HepG2 (cell line): ENCODE results near the gene NUDT6. TPM values are rescaled to one million over a fixed set of nuclear protein-coding genes. Genes with fewer than 3 reads are reported as not detected.

Source experiments
- AGO2 ChIP-seq: fragments of 200-400 bp; formaldehyde crosslinking; optimal IDR thresholded peaks from 2 replicates; pipeline ENCODE3; 2017; ENCODE audit warnings: mild to moderate bottlenecking, low read depth, low read length, moderate library complexity
- CBX2 ChIP-seq, 2 experiments: fragments of 200-600 bp in 1 of 2; sonication (generic); formaldehyde crosslinking in 1 of 2; IDR thresholded peaks; 2 replicates each; pipeline versions ENCODE4 v1.7.0 to v1.8.1; 2018 to 2022; ENCODE audit warnings: low read depth in 2 of 2, low read length in 1 of 2, mild to moderate bottlenecking in 1 of 2, missing genetic modification reagents in 1 of 2
- FIP1L1 ChIP-seq: fragments of 200-400 bp; formaldehyde crosslinking; IDR thresholded peaks from 2 replicates; pipeline ENCODE4 v1.6.1; 2018; ENCODE audit warnings: low read depth, mild to moderate bottlenecking, low read length, moderate library complexity, borderline replicate concordance; ENCODE audit not compliant: insufficient read depth
- HOXA7 ChIP-seq: sonication (generic); formaldehyde crosslinking; IDR thresholded peaks from 2 replicates; pipeline ENCODE4 v1.8.1; 2022; ENCODE audit warnings: mild to moderate bottlenecking, missing genetic modification reagents, moderate library complexity
- KMT2B ChIP-seq: IDR thresholded peaks from 2 replicates; pipeline ENCODE4 v1.6.1; 2016; ENCODE audit warnings: missing genetic modification reagents, missing compliant biosample characterization
- MAFF ChIP-seq: IDR thresholded peaks from 2 replicates; pipeline ENCODE4 v1.6.1; 2011; ENCODE audit warnings: low read depth, low read length, improper control_type of control experiment
- MIER2 ChIP-seq: IDR thresholded peaks from 2 replicates; pipeline ENCODE4 v1.6.1; 2016; ENCODE audit warnings: missing biosample characterization, missing genetic modification reagents
- MTF1 ChIP-seq: sonication (generic); formaldehyde crosslinking; IDR thresholded peaks from 2 replicates; pipeline ENCODE4 v1.5.0; 2020; ENCODE audit warnings: missing genetic modification reagents
- MXD4 ChIP-seq: IDR thresholded peaks from 2 replicates; pipeline ENCODE4 v1.6.1; 2016; ENCODE audit warnings: mild to moderate bottlenecking, missing biosample characterization, missing genetic modification reagents
- NR1H2 ChIP-seq: sonication (generic); formaldehyde crosslinking; IDR thresholded peaks from 2 replicates; pipeline ENCODE4 v1.8.1; 2022; ENCODE audit warnings: low read depth, missing genetic modification reagents, borderline replicate concordance
- SIN3A ChIP-seq: IDR thresholded peaks from 2 replicates; pipeline ENCODE4 v1.6.1; 2011; ENCODE audit warnings: low read depth, mild to moderate bottlenecking, control low read depth, low read length, borderline replicate concordance
- ZNF136 ChIP-seq: sonication (generic); formaldehyde crosslinking; IDR thresholded peaks from 2 replicates; pipeline ENCODE4 v1.8.1; 2022; ENCODE audit warnings: low read depth, mild to moderate bottlenecking, moderate library complexity, missing genetic modification reagents
- ZNF660 ChIP-seq: sonication (generic); formaldehyde crosslinking; IDR thresholded peaks from 2 replicates; pipeline ENCODE4 v1.5.1; 2020; ENCODE audit warnings: mild to moderate bottlenecking, low read depth, missing genetic modification reagents, borderline replicate concordance
- ZNF782 ChIP-seq: sonication (generic); formaldehyde crosslinking; IDR thresholded peaks from 2 replicates; pipeline ENCODE4 v1.4.0; 2020; ENCODE audit warnings: missing genetic modification reagents, mild to moderate bottlenecking, borderline replicate concordance
- ZNF891 ChIP-seq: sonication (generic); formaldehyde crosslinking; IDR thresholded peaks from 2 replicates; pipeline ENCODE4 v1.5.0; 2020; ENCODE audit warnings: mild to moderate bottlenecking, missing genetic modification reagents
- polyA plus RNA-seq, 8 experiments: library from polyadenylated mRNA; depleted of rRNA in 3 of 8; stranded (reverse) in 7 of 8; unstranded in 1 of 8; fragments of >200 nt; fragmentation: Illumina TruSeq in 4 of 8; extraction: Trizol in 4 of 8; gene quantifications; 2 replicates each; pipeline versions ENCODE4 v1.2.1 to v1.2.3, GENCODE V29; 2011 to 2016; ENCODE audit warnings: low read depth in 4 of 8, missing spikeins in 1 of 8, mixed read lengths in 1 of 8; ENCODE audit not compliant: insufficient read depth in 1 of 8
- total RNA-seq, 5 experiments: library from RNA; depleted of rRNA; stranded (reverse); fragments of >200 nt; fragmentation: Illumina TruSeq; extraction: Trizol; gene quantifications; 2 replicates each; pipeline ENCODE4 v1.2.3, GENCODE V29; 2016; ENCODE audit warnings: low read depth in 1 of 5
- TF ChIP-seq, protein P1 (sequence below): sonication (generic); formaldehyde crosslinking; IDR thresholded peaks from 2 replicates; pipeline ENCODE4 v1.8.0; 2023; ENCODE audit warnings: mild to moderate bottlenecking, missing genetic modification reagents
- TF ChIP-seq, protein P2 (sequence below): sonication (generic); formaldehyde crosslinking; IDR thresholded peaks from 2 replicates; pipeline ENCODE4 v1.4.0; 2020; ENCODE audit warnings: missing genetic modification reagents
- TF ChIP-seq, protein P3 (sequence below): sonication (generic); formaldehyde crosslinking; IDR thresholded peaks from 2 replicates; pipeline ENCODE4 v1.4.0; 2020; ENCODE audit warnings: missing genetic modification reagents, borderline replicate concordance
- TF ChIP-seq, protein P4 (sequence below): sonication (generic); formaldehyde crosslinking; IDR thresholded peaks from 2 replicates; pipeline ENCODE4 v1.4.0; 2020; ENCODE audit warnings: missing genetic modification reagents, low read depth, mild to moderate bottlenecking, borderline replicate concordance
- TF ChIP-seq, protein P5 (sequence below): sonication (generic); formaldehyde crosslinking; IDR thresholded peaks from 2 replicates; pipeline ENCODE4 v1.4.0; 2020; ENCODE audit warnings: missing genetic modification reagents, mild to moderate bottlenecking, borderline replicate concordance

NUDT6 gene
- total and polyA plus RNA-seq, 2 of the 13 experiments (the other 11 are each of a cell fraction or from before 2014, with no cell fraction given) = 4.8 to 8.3 TPM

DNA sequence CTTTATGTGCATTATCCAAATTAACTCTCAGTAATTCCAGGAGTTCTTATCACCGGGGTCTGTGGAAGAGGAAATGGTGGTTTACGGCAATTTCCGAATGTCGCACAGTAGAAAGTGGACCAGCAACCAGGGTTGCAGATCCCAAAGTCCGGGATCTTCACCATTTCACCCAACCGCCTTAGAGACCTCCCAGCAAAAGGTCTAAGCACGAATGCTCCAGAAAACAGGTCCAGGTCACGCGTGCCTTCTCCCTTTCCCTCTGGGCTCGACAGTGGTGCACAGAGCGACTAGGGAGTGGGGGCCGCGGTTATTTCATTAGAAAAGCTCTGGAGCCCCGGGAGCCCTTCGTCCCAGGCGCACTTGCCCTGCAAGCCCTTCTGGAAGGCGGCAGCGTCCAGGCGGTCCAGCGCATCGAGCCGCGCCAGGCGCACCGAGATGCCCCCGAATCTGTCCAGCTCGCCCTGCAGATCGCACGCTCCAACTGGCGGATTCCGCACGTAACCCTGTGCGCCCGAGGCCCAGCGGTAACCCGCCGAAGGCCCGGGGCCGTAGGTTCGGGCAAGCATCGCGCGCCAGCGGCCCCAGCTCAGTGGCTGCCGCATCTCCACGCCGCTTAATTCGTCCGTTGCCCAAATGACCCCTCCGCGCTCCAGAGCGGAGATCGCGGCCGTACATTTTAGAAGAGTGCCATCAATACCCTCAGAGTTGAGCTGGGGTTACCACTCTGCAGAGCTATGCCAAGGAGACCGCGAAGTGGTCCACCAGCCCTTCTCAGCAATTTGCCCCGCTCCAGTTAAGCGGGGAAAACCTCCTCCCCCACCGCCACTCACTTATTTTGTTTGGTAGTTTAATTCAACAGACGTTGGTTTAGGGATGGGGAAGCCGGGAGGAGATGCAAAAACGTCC, at the start of gene NUDT6 (continued):
- no peak for TF ChIP-seq ZNF782 (CRISPR knock-in tag)
- TF ChIP-seq MTF1 = no peak
- TF ChIP-seq, protein P1, sequence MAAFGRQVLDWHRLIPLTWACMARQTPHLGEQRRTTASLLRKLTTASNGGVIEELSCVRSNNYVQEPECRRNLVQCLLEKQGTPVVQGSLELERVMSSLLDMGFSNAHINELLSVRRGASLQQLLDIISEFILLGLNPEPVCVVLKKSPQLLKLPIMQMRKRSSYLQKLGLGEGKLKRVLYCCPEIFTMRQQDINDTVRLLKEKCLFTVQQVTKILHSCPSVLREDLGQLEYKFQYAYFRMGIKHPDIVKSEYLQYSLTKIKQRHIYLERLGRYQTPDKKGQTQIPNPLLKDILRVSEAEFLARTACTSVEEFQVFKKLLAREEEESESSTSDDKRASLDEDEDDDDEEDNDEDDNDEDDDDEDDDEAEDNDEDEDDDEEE (CRISPR knock-in tag) = no peak
- no peak for TF ChIP-seq ZNF136 (CRISPR knock-in tag)
- TF ChIP-seq, protein P2, sequence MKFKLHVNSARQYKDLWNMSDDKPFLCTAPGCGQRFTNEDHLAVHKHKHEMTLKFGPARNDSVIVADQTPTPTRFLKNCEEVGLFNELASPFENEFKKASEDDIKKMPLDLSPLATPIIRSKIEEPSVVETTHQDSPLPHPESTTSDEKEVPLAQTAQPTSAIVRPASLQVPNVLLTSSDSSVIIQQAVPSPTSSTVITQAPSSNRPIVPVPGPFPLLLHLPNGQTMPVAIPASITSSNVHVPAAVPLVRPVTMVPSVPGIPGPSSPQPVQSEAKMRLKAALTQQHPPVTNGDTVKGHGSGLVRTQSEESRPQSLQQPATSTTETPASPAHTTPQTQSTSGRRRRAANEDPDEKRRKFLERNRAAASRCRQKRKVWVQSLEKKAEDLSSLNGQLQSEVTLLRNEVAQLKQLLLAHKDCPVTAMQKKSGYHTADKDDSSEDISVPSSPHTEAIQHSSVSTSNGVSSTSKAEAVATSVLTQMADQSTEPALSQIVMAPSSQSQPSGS (CRISPR knock-in tag) = no peak
- no peak for TF ChIP-seq HOXA7 (CRISPR knock-in tag)
- no peak for TF ChIP-seq MIER2 (CRISPR knock-in tag)
- peak; percentile 69; the same call in 1 of the 2 replicates for TF ChIP-seq NR1H2 (CRISPR knock-in tag)
- no peak for TF ChIP-seq ZNF660 (CRISPR knock-in tag)
- peak; percentile 70; the same call in 1 of the 2 replicates for TF ChIP-seq ZNF891
- TF ChIP-seq KMT2B (CRISPR knock-in tag) = no peak
- TF ChIP-seq MAFF = no peak
- TF ChIP-seq CBX2 (IDR thresholded peaks at IDR 0.05; ENCODE audit: low read depth, low read length) = no peak
- TF ChIP-seq CBX2 (CRISPR knock-in tag; IDR thresholded peaks at IDR 0.05; ENCODE audit: low read depth) = no peak
- TF ChIP-seq, protein P3, sequence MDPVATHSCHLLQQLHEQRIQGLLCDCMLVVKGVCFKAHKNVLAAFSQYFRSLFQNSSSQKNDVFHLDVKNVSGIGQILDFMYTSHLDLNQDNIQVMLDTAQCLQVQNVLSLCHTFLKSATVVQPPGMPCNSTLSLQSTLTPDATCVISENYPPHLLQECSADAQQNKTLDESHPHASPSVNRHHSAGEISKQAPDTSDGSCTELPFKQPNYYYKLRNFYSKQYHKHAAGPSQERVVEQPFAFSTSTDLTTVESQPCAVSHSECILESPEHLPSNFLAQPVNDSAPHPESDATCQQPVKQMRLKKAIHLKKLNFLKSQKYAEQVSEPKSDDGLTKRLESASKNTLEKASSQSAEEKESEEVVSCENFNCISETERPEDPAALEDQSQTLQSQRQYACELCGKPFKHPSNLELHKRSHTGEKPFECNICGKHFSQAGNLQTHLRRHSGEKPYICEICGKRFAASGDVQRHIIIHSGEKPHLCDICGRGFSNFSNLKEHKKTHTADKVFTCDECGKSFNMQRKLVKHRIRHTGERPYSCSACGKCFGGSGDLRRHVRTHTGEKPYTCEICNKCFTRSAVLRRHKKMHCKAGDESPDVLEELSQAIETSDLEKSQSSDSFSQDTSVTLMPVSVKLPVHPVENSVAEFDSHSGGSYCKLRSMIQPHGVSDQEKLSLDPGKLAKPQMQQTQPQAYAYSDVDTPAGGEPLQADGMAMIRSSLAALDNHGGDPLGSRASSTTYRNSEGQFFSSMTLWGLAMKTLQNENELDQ (CRISPR knock-in tag) = no peak
- no peak for TF ChIP-seq SIN3A
- no peak; the same call in 1 of the 2 replicates for TF ChIP-seq MXD4 (CRISPR knock-in tag)
- TF ChIP-seq, protein P4, sequence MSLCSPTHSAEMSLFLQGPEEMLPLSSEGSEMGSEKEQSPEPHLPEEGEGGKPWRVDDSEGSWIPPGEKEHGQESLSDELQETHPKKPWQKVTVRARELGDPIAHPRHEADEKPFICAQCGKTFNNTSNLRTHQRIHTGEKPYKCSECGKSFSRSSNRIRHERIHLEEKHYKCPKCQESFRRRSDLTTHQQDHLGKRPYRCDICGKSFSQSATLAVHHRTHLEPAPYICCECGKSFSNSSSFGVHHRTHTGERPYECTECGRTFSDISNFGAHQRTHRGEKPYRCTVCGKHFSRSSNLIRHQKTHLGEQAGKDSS (CRISPR knock-in tag) = 0 out of 2 replicates have a peak, but pooled peaks have one; percentile 31
- TF ChIP-seq, protein P5, sequence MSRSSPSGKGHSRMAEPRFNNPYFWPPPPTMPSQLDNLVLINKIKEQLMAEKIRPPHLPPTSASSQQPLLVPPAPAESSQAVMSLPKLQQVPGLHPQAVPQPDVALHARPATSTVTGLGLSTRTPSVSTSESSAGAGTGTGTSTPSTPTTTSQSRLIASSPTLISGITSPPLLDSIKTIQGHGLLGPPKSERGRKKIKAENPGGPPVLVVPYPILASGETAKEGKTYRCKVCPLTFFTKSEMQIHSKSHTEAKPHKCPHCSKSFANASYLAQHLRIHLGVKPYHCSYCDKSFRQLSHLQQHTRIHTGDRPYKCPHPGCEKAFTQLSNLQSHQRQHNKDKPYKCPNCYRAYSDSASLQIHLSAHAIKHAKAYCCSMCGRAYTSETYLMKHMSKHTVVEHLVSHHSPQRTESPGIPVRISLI (CRISPR knock-in tag) = no peak
- TF ChIP-seq FIP1L1 = no peak
- peak; percentile 96 for TF ChIP-seq AGO2
